HUDEP-2 (cell line): ENCODE measurements around the gene TMA16.
"Not testable (repeated sequence)": the region's sequence is repeated elsewhere in the genome, so short reads cannot be mapped to it uniquely, and the experiment has no call there.

Source experiments
- DNase-seq, 76 experiments: peaks; one replicate each; lab custom pipeline; 2025; ENCODE audit not compliant: unreplicated experiment in 76 of 76; lab: John Stamatoyannopoulos, UW

The TMA16 gene

DNA sequence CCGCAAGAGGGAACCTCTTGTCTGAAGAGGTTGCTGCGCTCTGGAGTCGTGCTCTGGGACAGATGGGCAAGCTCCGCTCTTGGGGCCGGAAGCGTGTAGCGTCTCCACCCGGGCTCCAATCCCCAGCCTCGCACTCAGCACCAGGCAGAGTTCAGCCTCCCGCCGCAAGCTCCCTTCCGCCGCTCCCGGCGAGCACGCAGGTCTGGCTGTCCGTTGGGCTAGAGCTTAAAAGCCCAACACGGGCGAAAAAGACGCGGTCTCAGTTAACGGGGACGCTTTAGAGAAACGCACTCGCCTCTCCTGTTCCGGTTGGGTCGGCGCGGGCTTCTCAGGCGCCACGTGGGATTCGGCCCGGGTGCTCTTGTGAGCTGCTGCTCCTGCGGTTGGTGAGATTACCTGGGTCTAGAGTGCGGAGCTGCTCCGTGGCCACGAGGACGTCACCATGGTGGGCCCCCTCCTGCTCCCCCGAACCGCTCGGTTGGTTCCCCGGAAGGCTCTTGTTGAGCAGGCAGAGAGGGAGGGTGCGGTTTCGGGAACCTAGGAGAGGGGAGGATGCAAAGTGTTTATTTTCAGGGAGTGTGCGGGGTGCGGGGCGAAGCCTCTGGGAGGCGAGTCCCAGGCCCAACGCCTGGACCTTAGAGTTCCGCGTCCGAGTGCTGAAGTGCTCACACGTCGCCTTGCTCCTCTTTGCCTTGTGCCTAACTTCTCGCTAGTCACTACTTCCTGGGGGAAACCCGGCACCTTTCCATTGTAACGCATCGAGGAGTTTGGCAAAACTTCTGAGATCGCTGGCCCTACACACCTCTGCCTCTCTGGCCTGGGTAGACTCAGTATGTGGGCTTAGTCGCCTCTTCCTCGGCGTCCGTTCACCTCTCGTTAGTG, at the start of gene TMA16:
Gene TMA16 (plus strand): TSS at position 331 of the 882 bp plus-strand sequence. CDS start 112 bp downstream, at position 443.
- peak; percentile 24 to 92 (median 82) for DNase-seq

DNA sequence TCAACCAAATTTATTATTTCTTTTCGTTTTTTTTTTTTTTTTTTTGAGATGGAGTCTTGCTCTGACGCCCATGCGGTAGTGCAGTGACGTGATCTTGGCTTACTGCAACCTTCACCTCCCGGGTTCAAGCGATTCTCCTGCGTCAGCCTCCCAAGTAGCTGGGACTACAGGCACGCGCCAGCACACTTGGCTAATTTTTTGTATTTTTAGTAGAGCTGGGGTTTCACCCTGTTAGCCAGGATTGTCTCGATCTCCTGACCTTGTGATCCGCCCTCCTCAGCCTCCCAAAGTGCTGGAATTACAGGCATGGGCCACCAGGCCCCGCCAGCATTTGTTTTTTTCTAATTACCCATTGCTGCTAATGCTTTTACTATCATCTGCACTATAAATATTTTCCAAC, 47.5 kb upstream of the TMA16 start:
- DNase-seq: not testable (repeated sequence)

GRCh38 chr4:163447481-163447880, 47.0 kb upstream of the TMA16 start:
- DNase-seq: peak in 2 of 76 experiments; percentile 2 to 3

GRCh38 chr4:163448540-163449203, 45.8 kb upstream of the TMA16 start:
- DNase-seq: no peak

DNA sequence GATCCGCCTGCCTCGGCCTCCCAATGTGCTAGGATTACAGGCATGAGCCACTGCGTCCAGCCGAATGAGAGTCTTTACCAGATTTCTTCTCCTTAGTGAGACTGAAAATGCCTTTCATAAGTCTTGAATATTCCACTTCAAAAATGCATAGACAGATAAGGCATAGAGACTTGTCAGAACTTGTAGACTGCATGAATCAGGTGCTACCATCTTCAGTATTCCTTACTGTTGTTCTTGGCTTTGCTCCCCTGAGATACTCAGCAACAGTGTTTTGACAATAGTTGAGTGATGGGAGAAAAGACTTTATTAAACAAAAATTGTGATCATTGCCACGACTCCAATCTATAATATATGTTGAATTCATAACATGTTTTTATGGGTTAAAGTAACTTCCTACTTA, 31.9 kb upstream of the TMA16 start:
- DNase-seq: no peak

DNA sequence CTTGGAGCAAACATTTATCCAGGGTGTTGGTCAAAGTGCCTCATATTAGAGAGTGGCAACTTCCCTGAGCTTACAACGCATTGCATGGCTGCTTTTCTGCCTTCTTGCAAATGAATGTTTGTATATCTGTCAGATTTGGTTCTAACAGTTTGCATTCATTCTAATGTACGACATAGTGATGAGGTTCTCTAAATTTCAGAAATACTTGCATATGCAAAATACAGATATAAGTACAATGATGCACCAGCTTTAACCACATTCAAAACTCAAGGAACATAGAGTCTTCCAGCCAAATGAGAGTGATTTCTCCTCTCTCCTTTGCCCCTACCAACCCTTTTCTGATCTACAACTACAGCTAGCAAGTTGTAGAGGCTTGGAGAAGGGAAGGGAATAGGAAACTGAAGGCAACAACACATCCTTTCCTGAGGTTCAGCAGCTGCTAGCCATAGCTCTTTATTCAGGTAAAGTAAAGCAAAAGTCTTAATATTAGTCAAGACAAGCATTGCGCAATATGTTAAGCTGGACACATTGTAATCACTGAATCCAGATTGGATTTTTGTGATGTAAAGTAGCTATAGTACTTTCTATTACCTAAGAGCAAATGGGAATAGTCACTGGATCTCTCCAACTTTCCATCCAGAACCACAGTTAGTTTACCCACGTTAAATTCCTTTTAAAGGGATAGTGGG, 27.3 kb upstream of the TMA16 start:
- no peak for DNase-seq

GRCh38 chr4:163470391-163470790, 24.1 kb upstream of the TMA16 start:
- DNase-seq: no peak

GRCh38 chr4:163473130-163473529, 21.4 kb upstream of the TMA16 start:
- no peak for DNase-seq

DNA sequence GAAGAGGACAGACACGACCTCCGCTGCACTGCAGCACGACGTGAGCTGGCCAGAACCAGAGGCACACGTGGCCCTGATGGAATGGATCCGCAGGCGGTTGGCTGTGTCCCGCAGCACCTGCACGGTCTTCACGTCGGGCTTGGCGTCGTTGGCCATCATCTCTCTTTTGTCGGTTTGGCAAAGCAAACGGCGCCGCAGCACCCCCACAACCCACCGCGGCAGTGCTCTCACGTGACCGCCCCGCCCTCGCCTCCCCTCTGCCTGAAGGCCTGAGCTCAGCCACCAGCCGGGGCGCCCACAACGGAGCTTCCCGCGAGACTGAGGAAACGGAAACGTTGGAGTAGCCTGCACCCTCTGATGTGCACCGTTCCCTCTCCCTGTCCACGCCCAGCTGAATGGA, 20.9 kb upstream of the TMA16 start, which contains the start of gene TKTL2:
Gene TKTL2 (minus strand): TSS at position 179 of the 400 bp plus-strand sequence. CDS start 20 bp downstream, at position 159.
- no peak for DNase-seq

- no peak for DNase-seq
Measured at GRCh38 chr4:163474027-163474426, 20.5 kb upstream of the TMA16 start.

GRCh38 chr4:163476761-163477438, 17.6 kb upstream of the TMA16 start:
- DNase-seq: no peak

- no peak for DNase-seq
Measured at GRCh38 chr4:163482190-163482589, 12.3 kb upstream of the TMA16 start.

- peak in 56 of 76 experiments; percentile 1 to 64 (median 23) for DNase-seq
Measured at GRCh38 chr4:163484906-163485305, 9.6 kb upstream of the TMA16 start.

- DNase-seq: no peak
Measured at GRCh38 chr4:163485589-163485988, 8.9 kb upstream of the TMA16 start.

DNA sequence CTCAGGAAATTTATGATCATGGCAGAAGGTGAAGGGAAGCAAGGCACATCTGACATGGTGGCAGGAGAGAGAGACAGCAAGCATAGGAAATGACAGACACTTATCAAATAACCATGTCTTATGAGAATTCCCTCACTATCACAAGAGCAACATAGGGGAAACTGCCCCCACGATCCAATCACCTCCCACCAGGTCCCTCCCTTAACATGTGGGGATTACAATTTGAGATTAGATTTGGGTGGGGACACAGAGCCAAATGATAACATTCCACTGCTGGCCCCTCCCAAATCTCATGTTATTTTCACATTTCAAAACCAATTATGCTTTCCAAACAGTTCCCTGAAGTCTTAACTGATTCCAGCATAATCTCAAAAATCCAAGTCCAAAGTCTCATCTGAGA, 8.2 kb upstream of the TMA16 start:
- DNase-seq: peak in 30 of 76 experiments; percentile 1 to 69 (median 14)

DNA sequence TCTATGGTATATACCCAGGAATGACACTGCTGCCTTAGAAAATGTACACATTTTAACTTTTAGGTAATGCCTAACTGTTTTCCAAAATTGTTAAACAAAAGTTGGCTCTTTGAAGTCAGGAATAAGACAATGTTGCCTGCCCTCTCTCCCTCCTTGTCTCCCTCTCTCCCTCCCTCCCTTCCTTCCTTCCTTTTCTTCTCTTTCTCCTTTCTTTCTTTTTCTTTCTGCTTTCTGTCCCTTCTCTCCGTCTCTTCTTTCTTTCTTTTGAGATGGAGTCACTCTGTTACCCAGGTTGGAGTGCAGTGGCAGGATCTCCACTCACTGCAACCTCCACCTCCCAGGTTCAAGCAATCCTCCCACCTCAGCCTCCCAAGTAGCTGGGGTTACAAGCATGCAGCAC, 4.6 kb upstream of the TMA16 start:
- no peak for DNase-seq

- peak in 7 of 76 experiments; percentile 4 to 22 (median 6) for DNase-seq
Measured at GRCh38 chr4:163492951-163493504, 1.5 kb upstream of the TMA16 start.

DNA sequence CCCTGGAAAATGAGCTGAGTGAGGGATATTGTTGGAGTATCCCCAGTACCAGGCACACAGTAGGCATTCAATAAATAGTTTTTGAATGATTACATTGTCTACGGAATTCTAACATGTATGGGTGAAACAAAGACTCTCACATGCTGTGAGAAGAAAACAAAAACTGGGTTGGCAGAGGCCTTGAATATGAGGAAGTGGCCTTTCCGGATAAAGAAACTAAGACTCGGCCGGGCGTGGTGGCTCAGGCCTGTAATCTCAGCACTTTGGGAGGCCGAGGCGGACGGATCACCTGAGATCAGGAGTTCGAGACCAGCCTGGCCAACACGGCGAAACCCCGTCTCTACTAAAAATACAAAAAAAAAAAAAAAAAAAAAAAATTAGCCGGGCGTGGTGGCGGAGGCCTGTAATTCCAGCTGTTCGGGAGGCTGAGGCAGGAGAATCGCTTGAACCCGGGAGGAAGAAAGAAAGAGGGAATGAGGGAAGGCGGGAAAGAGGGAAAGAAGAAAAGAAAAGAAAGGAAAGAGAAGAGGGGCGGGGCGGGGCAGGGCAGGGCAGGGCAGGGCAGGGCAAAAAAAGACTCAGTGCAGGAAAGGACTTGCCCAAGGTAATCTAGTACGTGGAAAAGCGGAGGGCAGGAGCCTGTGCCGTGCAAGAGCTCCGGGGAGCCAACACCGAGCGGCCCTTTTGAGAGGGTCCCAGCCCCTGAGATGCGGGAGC, 689 bp upstream of the TMA16 start:
- peak in 9 of 76 experiments; percentile 0 to 53 (median 11) for DNase-seq

GRCh38 chr4:163495900-163496299, 1.4 kb downstream of the TMA16 start:
- peak in 13 of 76 experiments; percentile 4 to 47 (median 13) for DNase-seq
